Skeletal muscle tissue (tissue), 4 donors: Measurements from ENCODE around the gene CNKSR2. TPM values are rescaled to one million over a fixed set of nuclear protein-coding genes. Genes with fewer than 3 reads are reported as not detected.

ENCODE experiments used
- H3K27ac ChIP-seq: one replicate; pipeline ENCODE4 v1.7.0; 2013; ENCODE audit warnings: mild to moderate bottlenecking, low read depth, low read length, inconsistent platforms
- H3K27me3 ChIP-seq, 3 donors: one replicate each; pipeline ENCODE4 v1.7.0; 2013; ENCODE audit warnings: low read length in 3 of 3; ENCODE audit not compliant: control insufficient read depth in 3 of 3, insufficient read depth in 3 of 3
- H3K36me3 ChIP-seq, 3 donors: one replicate each; pipeline ENCODE4 v1.7.0; 2013; ENCODE audit warnings: low read length in 3 of 3; ENCODE audit not compliant: control insufficient read depth in 3 of 3, insufficient read depth in 3 of 3
- H3K4me1 ChIP-seq, 3 donors: one replicate each; pipeline ENCODE4 v1.7.0; 2013; ENCODE audit warnings: low read length in 3 of 3, mild to moderate bottlenecking in 3 of 3; ENCODE audit not compliant: control insufficient read depth in 3 of 3, insufficient read depth in 3 of 3
- H3K4me3 ChIP-seq, 3 donors: one replicate each; pipeline ENCODE4 v1.7.0; 2013; ENCODE audit warnings: low read length in 3 of 3
- H3K9ac ChIP-seq, 3 donors: one replicate each; pipeline ENCODE4 v1.7.0; 2013; ENCODE audit warnings: low read length in 3 of 3, mild to moderate bottlenecking in 3 of 3, moderate library complexity in 2 of 3, low read depth in 1 of 3
- H3K9me3 ChIP-seq, 3 donors: one replicate each; pipeline ENCODE4 v1.7.0; 2013; ENCODE audit warnings: low read length in 3 of 3; ENCODE audit not compliant: control insufficient read depth in 3 of 3
- total RNA-seq: library from RNA; depleted of rRNA; stranded (reverse); fragments of >200 nt; gene quantifications from one replicate; pipeline ENCODE4 v1.2.3, GENCODE V29; 2014
- donor health status: Osteomylitis.

Gene CNKSR2
- total RNA-seq, 1 donor from 2014 or later = 7.8 TPM

GRCh38 chrX:21678048-21678612 is 303.9 kb downstream of the CNKSR2 start:
- no peaks in the 10 kb centered on the region for H3K36me3 ChIP-seq
- no peak overlapping the region for H3K27ac ChIP-seq
- no peaks in the 10 kb centered on the region for H3K4me1 ChIP-seq
- no peak overlapping the region for H3K9ac ChIP-seq
- no peaks in the 10 kb centered on the region for H3K9me3 ChIP-seq
- H3K27me3 ChIP-seq = no peaks in the 10 kb centered on the region
- H3K4me3 ChIP-seq = no peak overlapping the region

GRCh38 chrX:21683941-21684340 is 309.7 kb downstream of the CNKSR2 start:
- no peaks in the 10 kb centered on the region for H3K4me1 ChIP-seq
- H3K9me3 ChIP-seq = no peaks in the 10 kb centered on the region
- H3K4me3 ChIP-seq = no peak overlapping the region
- H3K27ac ChIP-seq = no peak overlapping the region
- H3K36me3 ChIP-seq = no peaks in the 10 kb centered on the region
- H3K9ac ChIP-seq = no peak overlapping the region
- H3K27me3 ChIP-seq = no peaks in the 10 kb centered on the region

DNA sequence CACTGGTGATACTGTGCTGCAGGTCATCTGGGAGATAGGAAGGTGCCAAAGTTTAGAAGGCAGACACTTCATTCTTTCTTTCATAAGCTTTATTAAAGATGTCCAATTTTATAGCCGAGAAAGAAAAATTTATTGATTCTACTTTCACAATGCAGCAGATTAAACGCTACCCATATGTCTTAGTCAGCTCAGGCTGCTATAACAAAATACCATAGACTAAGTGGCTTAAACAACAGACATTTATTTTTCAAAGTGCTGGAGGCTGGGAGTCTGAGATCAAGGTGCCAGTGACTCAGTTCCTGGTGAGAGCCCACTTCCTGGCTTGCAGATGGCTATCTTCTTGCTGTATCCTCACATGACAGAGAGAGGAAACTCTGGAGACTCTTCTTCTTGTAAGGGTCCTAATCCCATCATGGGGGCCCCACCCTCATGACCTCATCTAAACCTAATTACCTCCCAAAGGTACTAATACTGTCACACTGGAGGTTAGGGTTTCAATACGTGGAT is 317.3 kb downstream of the CNKSR2 start:
- Histone ChIP-seq H3K9me3 (no peaks in the 10 kb centered on the region), H3K27me3 (no peaks in the 10 kb centered on the region), H3K4me1 (no peaks in the 10 kb centered on the region), H3K4me3 (no peak overlapping the region), H3K27ac (no peak overlapping the region), H3K9ac (no peak overlapping the region), H3K36me3 (no peaks in the 10 kb centered on the region)

DNA sequence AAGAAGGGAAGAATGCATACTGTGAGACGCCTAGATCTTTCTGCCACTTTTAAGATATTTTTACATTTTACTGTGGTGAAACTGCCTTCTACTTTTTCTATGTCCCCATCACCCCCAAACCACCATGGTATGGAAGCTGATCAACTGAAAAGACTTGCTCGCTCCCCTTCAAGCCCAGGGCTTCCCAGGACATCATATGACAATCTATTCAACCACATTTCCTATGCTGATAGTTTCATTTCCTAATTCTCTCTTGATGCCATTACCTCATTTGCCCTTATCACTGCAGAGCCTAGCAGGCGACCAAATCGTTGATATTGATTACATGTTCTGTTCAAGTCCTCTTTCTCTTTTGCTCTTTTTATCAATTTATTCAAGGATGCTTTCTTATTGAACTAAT is 324.1 kb downstream of the CNKSR2 start:
- H3K9me3 ChIP-seq = no peaks in the 10 kb centered on the region
- no peaks in the 10 kb centered on the region for H3K36me3 ChIP-seq

DNA sequence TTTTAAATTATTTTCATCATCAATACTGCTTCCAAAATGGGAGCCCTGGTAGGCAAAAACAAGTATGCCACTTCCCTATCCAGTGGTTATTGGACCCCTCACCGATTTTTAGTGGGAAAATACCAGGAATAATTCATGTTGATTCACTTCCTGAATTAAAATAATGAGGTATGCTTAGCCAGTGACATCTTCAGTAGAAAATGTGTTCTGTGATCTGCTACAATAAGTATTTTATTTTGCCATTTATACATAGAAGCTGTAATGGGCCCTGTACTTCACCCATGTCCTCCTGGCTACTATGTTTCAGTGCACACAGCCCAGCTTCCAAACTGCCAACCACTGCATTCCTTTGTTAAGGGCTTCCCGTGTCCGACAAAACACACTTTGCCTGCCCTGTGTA is 324.9 kb downstream of the CNKSR2 start:
- H3K4me3 ChIP-seq = no peak overlapping the region
- H3K9ac ChIP-seq = no peak overlapping the region
- H3K36me3 ChIP-seq = no peaks in the 10 kb centered on the region
- no peaks in the 10 kb centered on the region for H3K27me3 ChIP-seq
- peaks cover 2 to 22% (median 11%) of the 10 kb centered on the region in 3 donors for H3K4me1 ChIP-seq
- no peaks in the 10 kb centered on the region for H3K9me3 ChIP-seq
- H3K27ac ChIP-seq = no peak overlapping the region

More for the DNA sequence above, 324.1 kb downstream of the CNKSR2 start:
- no peak overlapping the region for H3K27ac ChIP-seq
- H3K27me3 ChIP-seq = no peaks in the 10 kb centered on the region
- H3K9ac ChIP-seq = no peak overlapping the region
- peaks cover 2 to 17% (median 11%) of the 10 kb centered on the region in 3 donors for H3K4me1 ChIP-seq
- no peak overlapping the region for H3K4me3 ChIP-seq

DNA sequence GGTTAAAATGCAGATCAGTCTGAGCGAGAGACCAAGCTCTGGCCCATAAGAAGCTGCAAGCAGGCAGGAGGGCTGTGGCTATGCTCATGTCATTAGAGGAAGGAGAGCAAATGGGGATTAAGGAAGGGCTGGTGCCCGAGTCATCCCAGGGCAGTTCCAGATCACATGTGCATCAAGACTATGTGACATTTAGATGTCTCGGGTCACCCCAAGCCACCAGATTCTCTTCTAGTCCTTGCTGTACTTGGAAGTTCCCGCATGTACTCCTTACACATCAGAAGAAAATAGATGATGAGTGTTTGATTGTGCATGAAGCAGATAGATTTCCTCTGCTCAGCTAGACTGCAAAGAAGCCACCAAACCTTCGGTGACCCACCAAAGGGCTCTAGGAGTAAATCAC is 326.1 kb downstream of the CNKSR2 start:
- no peaks in the 10 kb centered on the region for H3K27me3 ChIP-seq
- H3K9me3 ChIP-seq = no peaks in the 10 kb centered on the region
- no peaks in the 10 kb centered on the region for H3K36me3 ChIP-seq
- H3K4me1 ChIP-seq = peaks cover 2 to 22% (median 11%) of the 10 kb centered on the region in 3 donors
- peak overlapping the region; percentile 1 for H3K27ac ChIP-seq
- no peak overlapping the region for H3K4me3 ChIP-seq
- H3K9ac ChIP-seq = no peak overlapping the region

DNA sequence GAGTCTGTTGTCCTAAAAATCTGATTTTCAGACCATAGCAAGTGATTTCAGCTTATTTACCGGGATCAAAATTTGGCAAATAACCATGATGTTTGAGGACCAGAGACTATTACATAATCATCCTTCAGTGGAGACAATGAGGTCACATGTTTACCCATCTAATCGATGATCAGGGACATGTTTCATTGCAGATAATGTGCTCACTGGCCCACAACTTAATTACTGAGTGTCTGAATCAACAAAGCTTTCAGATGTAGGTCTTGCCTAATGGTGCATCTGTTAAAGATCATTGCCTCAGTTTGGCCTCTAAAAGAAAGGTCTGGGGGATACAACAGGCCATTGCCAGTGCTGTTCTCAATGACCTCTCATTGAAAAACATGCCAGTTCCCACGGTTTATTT is 326.7 kb downstream of the CNKSR2 start:
- Histone ChIP-seq H3K4me3 (no peak overlapping the region), H3K27me3 (no peaks in the 10 kb centered on the region), H3K9me3 (no peaks in the 10 kb centered on the region), H3K4me1 (peaks cover 2 to 22% (median 11%) of the 10 kb centered on the region in 3 donors), H3K36me3 (no peaks in the 10 kb centered on the region), H3K27ac (peak overlapping the region; percentile 1), H3K9ac (no peak overlapping the region)

DNA sequence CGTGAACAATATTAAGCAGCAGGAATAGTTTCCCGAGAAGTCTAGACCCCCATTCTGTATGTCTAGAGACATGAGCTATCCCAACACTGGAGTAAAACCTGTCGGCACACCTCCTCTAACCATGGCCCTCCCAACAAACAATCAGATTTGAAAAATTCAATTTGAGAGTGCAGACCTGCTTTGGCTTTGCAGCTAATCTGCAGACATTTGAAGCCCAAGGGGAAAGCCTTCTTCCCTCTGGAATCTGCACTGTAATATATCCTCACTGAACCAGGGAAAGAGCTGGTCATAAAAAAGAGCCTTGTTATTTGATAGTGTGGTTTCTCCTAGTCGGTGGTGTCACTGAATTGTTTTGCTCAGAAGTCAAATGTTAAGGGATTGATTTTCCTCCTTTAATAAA is 328.5 kb downstream of the CNKSR2 start:
- peaks cover 2 to 22% (median 11%) of the 10 kb centered on the region in 3 donors for H3K4me1 ChIP-seq
- no peak overlapping the region for H3K9ac ChIP-seq
- H3K4me3 ChIP-seq = no peak overlapping the region
- H3K36me3 ChIP-seq = no peaks in the 10 kb centered on the region
- no peaks in the 10 kb centered on the region for H3K9me3 ChIP-seq
- H3K27ac ChIP-seq = peak overlapping the region; percentile 28
- H3K27me3 ChIP-seq = no peaks in the 10 kb centered on the region
